SU-DHL-6 (cell line): Measurements from ENCODE around the gene BRI3BP.

Experiments used
- H2AFZ ChIP-seq: fragments of 200-600 bp; sonication (generic); 2 replicates; pipeline ENCODE4 v1.6.1; 2014; ENCODE audit warnings: low read depth, mild to moderate bottlenecking, moderate library complexity, mixed read lengths, antibody characterized with exemption, low read length; ENCODE audit not compliant: severe bottlenecking
- H3F3A ChIP-seq: fragments of 200-600 bp; shearing (Covaris generic); 2 replicates; pipeline ENCODE4 v1.6.0; 2016; ENCODE audit warnings: antibody characterized with exemption, mild to moderate bottlenecking; ENCODE audit not compliant: insufficient read depth
- H3K27ac ChIP-seq: fragments of 200-600 bp; sonication (generic); 2 replicates; pipeline ENCODE4 v1.5.1; 2016; ENCODE audit warnings: low read depth, mild to moderate bottlenecking, low read length, moderate library complexity, mixed read lengths
- H3K27me3 ChIP-seq: fragments of 200-600 bp; sonication (generic), shearing (Covaris generic); 2 replicates; pipeline ENCODE4 v1.6.0; 2014; ENCODE audit warnings: mild to moderate bottlenecking, low read length
- H3K36me3 ChIP-seq: fragments of 200-600 bp; sonication (generic); 2 replicates; pipeline ENCODE4 v1.6.1; 2014; ENCODE audit warnings: mild to moderate bottlenecking, low read length, mixed read lengths
- H3K4me2 ChIP-seq: fragments of 300-600, 200-600 bp; shearing (Covaris generic), sonication (generic); 2 replicates; pipeline ENCODE4 v1.6.0; 2014; ENCODE audit warnings: low read length, low read depth, mild to moderate bottlenecking; ENCODE audit not compliant: poor library complexity, severe bottlenecking
- H3K4me3 ChIP-seq: fragments of 200-600 bp; sonication (generic); 2 replicates; pipeline ENCODE4 v1.5.1; 2014; ENCODE audit warnings: antibody characterized with exemption, low read length, mild to moderate bottlenecking, mixed read lengths; ENCODE audit not compliant: insufficient read depth, poor library complexity, severe bottlenecking
- H3K79me2 ChIP-seq: fragments of 200-600 bp; sonication (generic); 2 replicates; pipeline ENCODE4 v1.6.1; 2014; ENCODE audit warnings: mild to moderate bottlenecking, low read length, moderate library complexity; ENCODE audit not compliant: insufficient read depth
- H3K9ac ChIP-seq: fragments of 200-600 bp; sonication (generic); 2 replicates; pipeline ENCODE4 v1.7.0; 2014; ENCODE audit warnings: mild to moderate bottlenecking, low read length
- H3K9me2 ChIP-seq: fragments of 200-600 bp; sonication (generic); replicated peaks from 2 replicates; pipeline ENCODE4 v1.6.1; 2014; ENCODE audit warnings: low read length; ENCODE audit not compliant: insufficient read depth
- H3K9me3 ChIP-seq: fragments of 200-600 bp; sonication (generic); 2 replicates; pipeline ENCODE4 v1.6.1; 2014; ENCODE audit warnings: low read length, mixed read lengths; ENCODE audit not compliant: insufficient read depth
- H4K20me1 ChIP-seq: fragments of 200-600 bp; sonication (generic); 2 replicates; pipeline ENCODE4 v1.6.1; 2014; ENCODE audit warnings: low read depth, mild to moderate bottlenecking, antibody characterized with exemption, low read length, moderate library complexity, mixed read lengths
- CTCF ChIP-seq: fragments of 200-600 bp; sonication (generic); IDR thresholded peaks from one replicate; pipeline ENCODE4 v1.5.1; 2017; ENCODE audit warnings: antibody characterized with exemption, mild to moderate bottlenecking, low read length, moderate library complexity; ENCODE audit not compliant: insufficient read depth, poor library complexity, severe bottlenecking
- EZH2phosphoT487 ChIP-seq: fragments of 200-600 bp; sonication (generic), shearing (Covaris generic); conservative IDR thresholded peaks from 2 replicates; pipeline ENCODE4 v1.6.1; 2018; ENCODE audit warnings: mild to moderate bottlenecking, antibody characterized with exemption, low read length, moderate library complexity, mixed read lengths

BRI3BP gene

GRCh38 chr12:125064492-125064891 is 71.0 kb downstream of the BRI3BP start:
- Histone ChIP-seq H3K9me2 (no peaks in the 10 kb centered on the region), H3K79me2 (peaks cover 5% of the 10 kb centered on the region; the same call in 1 of the 2 replicates), H3K4me2 (peak overlapping the region; percentile 90), H3K27me3 (no peaks in the 10 kb centered on the region), H3K4me3 (no peak overlapping the region), H3K36me3 (no peaks in the 10 kb centered on the region), H3K9me3 (peaks cover 10% of the 10 kb centered on the region; the same call in 1 of the 2 replicates), H3K27ac (no peak overlapping the region), H2AFZ (peak overlapping the region; percentile 99), H3F3A (no peaks in the 10 kb centered on the region), H3K9ac (peak overlapping the region; percentile 84), H4K20me1 (no peaks in the 10 kb centered on the region)
- no peak for TF ChIP-seq CTCF
- TF ChIP-seq EZH2phosphoT487 = no peak

- H3K9me2 ChIP-seq = no peaks in the 10 kb centered on the region
- H3K27ac ChIP-seq = peak within 1 kb of the TSS; percentile 16; the same call in 1 of the 2 replicates
- no peaks in the 10 kb centered on the region for H3K36me3 ChIP-seq
- H4K20me1 ChIP-seq = no peaks in the 10 kb centered on the region
- peak within 1 kb of the TSS; percentile 84 for H3K9ac ChIP-seq
- peak within 1 kb of the TSS; percentile 90 for H3K4me2 ChIP-seq
- H3K27me3 ChIP-seq = no peaks in the 10 kb centered on the region
- peaks cover 10% of the 10 kb centered on the region; the same call in 1 of the 2 replicates for H3K9me3 ChIP-seq
- H2AFZ ChIP-seq = peak within 1 kb of the TSS; percentile 99
- peaks cover 5% of the 10 kb centered on the region; the same call in 1 of the 2 replicates for H3K79me2 ChIP-seq
- H3F3A ChIP-seq = no peaks in the 10 kb centered on the region
- TF ChIP-seq CTCF = no peak
- TF ChIP-seq EZH2phosphoT487 = no peak
- H3K4me3 ChIP-seq = peak within 1 kb of the TSS; percentile 95
These were observed 71.8 kb downstream of the BRI3BP start, which contains the start of gene AACS for GRCh38 chr12:125065021-125065918. Gene AACS, plus strand, starts transcription at chr12:125065435. Its CDS starts 150 bp downstream, at chr12:125065585.

- Histone ChIP-seq H3K79me2 (peaks cover 5% of the 10 kb centered on the region; the same call in 1 of the 2 replicates), H3F3A (no peaks in the 10 kb centered on the region), H3K27me3 (no peaks in the 10 kb centered on the region), H3K36me3 (no peaks in the 10 kb centered on the region), H3K9ac (peak overlapping the region; percentile 84), H2AFZ (peak overlapping the region; percentile 95), H3K9me2 (no peaks in the 10 kb centered on the region), H3K9me3 (peaks cover 7% of the 10 kb centered on the region; the same call in 1 of the 2 replicates), H3K4me3 (peak overlapping the region; percentile 95), H3K27ac (no peak overlapping the region), H3K4me2 (peak overlapping the region; percentile 90), H4K20me1 (no peaks in the 10 kb centered on the region)
- TF ChIP-seq CTCF (no peak), EZH2phosphoT487 (no peak)
These were observed 72.6 kb downstream of the BRI3BP start for GRCh38 chr12:125065919-125066570.
